ENCODE data around the gene SLC45A2. TPM values are rescaled to one million over a fixed set of nuclear protein-coding genes. Genes with fewer than 3 reads are reported as not detected.

SLC45A2 gene
- total and polyA plus RNA-seq, 9 of the 15 experiments (the other 6 are each of a cell fraction or from before 2014, with no cell fraction given) = 0.03 to 0.29 (median 0.14) TPM; not detected in 4

- H3K79me2 ChIP-seq (ENCODE audit: control insufficient read depth, insufficient read depth, low read length) = no peaks in the 10 kb centered on the region
- DNase-seq (ENCODE audit: extremely low read depth in 1 of 4, low spot score in 3 of 4) (no peak), ATAC-seq (no peak), FAIRE-seq (no peak)
- no peaks in the 10 kb centered on the region for H3K9me3 ChIP-seq (replicated peaks; ENCODE audit: control insufficient read depth, insufficient read depth, low read depth, low read length)
- no peaks in the 10 kb centered on the region for H3K4me1 ChIP-seq (replicated peaks in 1 of 2; ENCODE audit: control insufficient read depth in 2 of 2, insufficient read depth in 2 of 2, low read length in 2 of 2)
- peaks cover 5 to 21% of the 10 kb centered on the region in 2 experiments for H3K27me3 ChIP-seq (ENCODE audit: control insufficient read depth in 2 of 2, insufficient read depth in 2 of 2, low read length in 2 of 2)
- no peak overlapping the region for H3K9ac ChIP-seq (ENCODE audit: insufficient read depth in 1 of 2, low read depth in 2 of 2, low read length in 2 of 2)
- no peak overlapping the region for H2AFZ ChIP-seq (ENCODE audit: low read depth, low read length)
- no peak overlapping the region for H3K27ac ChIP-seq (ENCODE audit: extremely low read depth, low read depth, low read length)
- ChIA-PET POLR2A (no interaction called here), CTCF (ENCODE audit: low intra/inter-chr PET ratio) (no interaction called here)
- no peaks in the 10 kb centered on the region for H4K20me1 ChIP-seq (replicated peaks; ENCODE audit: control insufficient read depth, insufficient read depth, low read length)
- no peak overlapping the region for H3K4me3 ChIP-seq
- no peaks in the 10 kb centered on the region for H3K36me3 ChIP-seq (ENCODE audit: control insufficient read depth, insufficient read depth, low read length)
- in situ Hi-C loops (cut with MboI) (no loop called here), intact Hi-C loops (cut with micrococcal nuclease) (no loop called here)
- no peak overlapping the region for H3K4me2 ChIP-seq (ENCODE audit: insufficient read depth, low read length)
- no TSS peak for BruUV-seq (replicated peaks)
- 2% methylated on average over 2 of the region's 2 CpGs for WGBS (ENCODE audit: insufficient coverage, low coverage, missing lambda C conversion rate)
- H3K9me1 ChIP-seq (ENCODE audit: control insufficient read depth, insufficient read depth, low read length) = no peaks in the 10 kb centered on the region
- TF ChIP-seq BRF2 (IDR thresholded peaks at IDR 0.05; ENCODE audit: borderline replicate concordance, insufficient read depth, insufficient read length) (no peak), SAFB (IDR thresholded peaks at IDR 0.05; ENCODE audit: borderline replicate concordance, low read depth, low read length) (no peak), FOXK1 (CRISPR knock-in tag; IDR thresholded peaks at IDR 0.05; ENCODE audit: borderline replicate concordance) (no peak), OTX1 (CRISPR knock-in tag; IDR thresholded peaks at IDR 0.05) (no peak), LCOR (CRISPR knock-in tag; IDR thresholded peaks at IDR 0.05) (no peak), RHOXF2B (CRISPR knock-in tag; conservative IDR thresholded peaks at IDR 0.05) (no peak), SMARCE1 (IDR thresholded peaks at IDR 0.05) (no peak), ZNF140 (CRISPR knock-in tag; IDR thresholded peaks at IDR 0.05) (no peak), ZNF347 (CRISPR knock-in tag; IDR thresholded peaks at IDR 0.05; ENCODE audit: low read depth) (no peak)
- TF ChIP-seq, protein P1, sequence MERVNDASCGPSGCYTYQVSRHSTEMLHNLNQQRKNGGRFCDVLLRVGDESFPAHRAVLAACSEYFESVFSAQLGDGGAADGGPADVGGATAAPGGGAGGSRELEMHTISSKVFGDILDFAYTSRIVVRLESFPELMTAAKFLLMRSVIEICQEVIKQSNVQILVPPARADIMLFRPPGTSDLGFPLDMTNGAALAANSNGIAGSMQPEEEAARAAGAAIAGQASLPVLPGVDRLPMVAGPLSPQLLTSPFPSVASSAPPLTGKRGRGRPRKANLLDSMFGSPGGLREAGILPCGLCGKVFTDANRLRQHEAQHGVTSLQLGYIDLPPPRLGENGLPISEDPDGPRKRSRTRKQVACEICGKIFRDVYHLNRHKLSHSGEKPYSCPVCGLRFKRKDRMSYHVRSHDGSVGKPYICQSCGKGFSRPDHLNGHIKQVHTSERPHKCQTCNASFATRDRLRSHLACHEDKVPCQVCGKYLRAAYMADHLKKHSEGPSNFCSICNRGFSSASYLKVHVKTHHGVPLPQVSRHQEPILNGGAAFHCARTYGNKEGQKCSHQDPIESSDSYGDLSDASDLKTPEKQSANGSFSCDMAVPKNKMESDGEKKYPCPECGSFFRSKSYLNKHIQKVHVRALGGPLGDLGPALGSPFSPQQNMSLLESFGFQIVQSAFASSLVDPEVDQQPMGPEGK (CRISPR knock-in tag; IDR thresholded peaks at IDR 0.05; ENCODE audit: borderline replicate concordance) = no peak
- TF ChIP-seq, protein P2, sequence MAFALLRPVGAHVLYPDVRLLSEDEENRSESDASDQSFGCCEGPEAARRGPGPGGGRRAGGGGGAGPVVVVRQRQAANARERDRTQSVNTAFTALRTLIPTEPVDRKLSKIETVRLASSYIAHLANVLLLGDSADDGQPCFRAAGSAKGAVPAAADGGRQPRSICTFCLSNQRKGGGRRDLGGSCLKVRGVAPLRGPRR (CRISPR knock-in tag; IDR thresholded peaks at IDR 0.05) = no peak
- TF ChIP-seq, protein P3, sequence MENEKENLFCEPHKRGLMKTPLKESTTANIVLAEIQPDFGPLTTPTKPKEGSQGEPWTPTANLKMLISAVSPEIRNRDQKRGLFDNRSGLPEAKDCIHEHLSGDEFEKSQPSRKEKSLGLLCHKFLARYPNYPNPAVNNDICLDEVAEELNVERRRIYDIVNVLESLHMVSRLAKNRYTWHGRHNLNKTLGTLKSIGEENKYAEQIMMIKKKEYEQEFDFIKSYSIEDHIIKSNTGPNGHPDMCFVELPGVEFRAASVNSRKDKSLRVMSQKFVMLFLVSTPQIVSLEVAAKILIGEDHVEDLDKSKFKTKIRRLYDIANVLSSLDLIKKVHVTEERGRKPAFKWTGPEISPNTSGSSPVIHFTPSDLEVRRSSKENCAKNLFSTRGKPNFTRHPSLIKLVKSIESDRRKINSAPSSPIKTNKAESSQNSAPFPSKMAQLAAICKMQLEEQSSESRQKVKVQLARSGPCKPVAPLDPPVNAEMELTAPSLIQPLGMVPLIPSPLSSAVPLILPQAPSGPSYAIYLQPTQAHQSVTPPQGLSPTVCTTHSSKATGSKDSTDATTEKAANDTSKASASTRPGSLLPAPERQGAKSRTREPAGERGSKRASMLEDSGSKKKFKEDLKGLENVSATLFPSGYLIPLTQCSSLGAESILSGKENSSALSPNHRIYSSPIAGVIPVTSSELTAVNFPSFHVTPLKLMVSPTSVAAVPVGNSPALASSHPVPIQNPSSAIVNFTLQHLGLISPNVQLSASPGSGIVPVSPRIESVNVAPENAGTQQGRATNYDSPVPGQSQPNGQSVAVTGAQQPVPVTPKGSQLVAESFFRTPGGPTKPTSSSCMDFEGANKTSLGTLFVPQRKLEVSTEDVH (IDR thresholded peaks at IDR 0.05; ENCODE audit: low read depth, partially characterized antibody) = no peak
Measured at GRCh38 chr5:33973271-33973670, 11.2 kb downstream of the SLC45A2 start.

Measured in K562 (cell line).